Measurements from ENCODE around the gene NTSR1.

Gene NTSR1

GRCh38 chr20:62741191-62741691, 32.6 kb downstream of the NTSR1 start:
- DNase-seq, result no peak

- DNase-seq, result no peak
Measured at GRCh38 chr20:62741701-62742491, 33.3 kb downstream of the NTSR1 start.

- no peak for DNase-seq
Measured at GRCh38 chr20:62742550-62742949, 33.9 kb downstream of the NTSR1 start.

- no peak for DNase-seq
Measured at GRCh38 chr20:62742979-62743776, 34.5 kb downstream of the NTSR1 start.

- DNase-seq, result no peak
Measured at GRCh38 chr20:62743777-62744317, 35.2 kb downstream of the NTSR1 start.

- DNase-seq, result no peak
Measured at GRCh38 chr20:62744741-62745191, 36.1 kb downstream of the NTSR1 start.

- no peak for DNase-seq
Measured at GRCh38 chr20:62745279-62745951, 36.8 kb downstream of the NTSR1 start.

- DNase-seq, result no peak
Measured at GRCh38 chr20:62745952-62746288, 37.3 kb downstream of the NTSR1 start.

- no peak for DNase-seq
Measured at GRCh38 chr20:62748311-62748710, 39.7 kb downstream of the NTSR1 start.

- DNase-seq, result no peak
Measured at GRCh38 chr20:62749851-62750445, 41.3 kb downstream of the NTSR1 start.

- DNase-seq, result no peak
Measured at GRCh38 chr20:62751551-62752150, 43.0 kb downstream of the NTSR1 start.

GRCh38 chr20:62752181-62752670, 43.6 kb downstream of the NTSR1 start:
- DNase-seq, result no peak

- DNase-seq, result peak; percentile 11
Measured at GRCh38 chr20:62752671-62753501, 44.2 kb downstream of the NTSR1 start.

GRCh38 chr20:62753626-62754025, 45.0 kb downstream of the NTSR1 start:
- peak; percentile 11 for DNase-seq

GRCh38 chr20:62754122-62754990, 45.7 kb downstream of the NTSR1 start:
- peak; percentile 24 for DNase-seq

GRCh38 chr20:62754991-62755356, 46.3 kb downstream of the NTSR1 start:
- DNase-seq, result no peak

- no peak for DNase-seq
Measured at GRCh38 chr20:62755817-62756724, 47.4 kb downstream of the NTSR1 start.

GRCh38 chr20:62758226-62758912, 49.7 kb downstream of the NTSR1 start:
- DNase-seq, result no peak
